OCI-LY1 (cell line): ENCODE results near the gene RBM20.

ENCODE experiments used
- CTCF ChIP-seq: fragments of 200-600 bp; sonication (generic), shearing (Covaris generic); IDR thresholded peaks from 2 replicates; pipeline ENCODE4 v1.5.1; 2017; ENCODE audit warnings: mild to moderate bottlenecking, antibody characterized with exemption, low read length, moderate library complexity, mixed read lengths
- EZH2 ChIP-seq: fragments of 200-600 bp; sonication (generic), shearing (Covaris generic); IDR thresholded peaks from 2 replicates; pipeline ENCODE4 v1.8.0; 2017; ENCODE audit warnings: borderline replicate concordance, mixed run types, mild to moderate bottlenecking, antibody characterized with exemption, low read length, moderate library complexity, mixed read lengths

GRCh38 chr10:110636932-110637557 is 7.1 kb upstream of the RBM20 start:
- TF ChIP-seq CTCF = no peak
- no peak for TF ChIP-seq EZH2
